Measurements from ENCODE around the gene EBF3.

The EBF3 gene

DNA sequence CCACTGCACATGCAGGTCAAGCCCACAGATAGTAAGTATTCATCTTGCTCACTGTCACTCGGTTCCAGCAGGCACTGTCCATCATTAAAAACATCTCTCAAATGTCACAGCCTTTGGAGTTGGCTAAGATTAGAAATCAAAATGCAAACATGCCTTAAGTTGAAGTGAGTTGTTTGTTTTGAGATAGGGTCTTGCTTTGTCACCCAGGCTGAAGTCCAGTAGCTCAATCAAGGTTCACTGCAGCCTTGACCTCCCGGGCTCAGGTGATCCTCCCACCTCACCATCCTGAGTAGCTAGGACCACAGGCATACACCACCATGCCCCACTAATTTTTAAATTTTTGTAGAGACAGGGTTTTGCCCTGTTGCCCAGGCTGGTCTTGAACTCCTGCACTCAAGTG, 98.1 kb downstream of the EBF3 start:
- no peak overlapping the region for H3K4me3 ChIP-seq (ENCODE audit: extremely low read depth, insufficient read depth, low read length, poor library complexity, severe bottlenecking)
- H3K27ac ChIP-seq (ENCODE audit: low read depth, low read length, severe bottlenecking), result no peak overlapping the region
- H3K4me1 ChIP-seq (ENCODE audit: control insufficient read depth, insufficient read depth, low read length, poor library complexity, severe bottlenecking), result peaks cover 2% of the 10 kb centered on the region
- no CpG with 5 or more reads among the region's 2 CpGs for WGBS, 2 experiments (ENCODE audit: insufficient coverage in 2 of 2)
- no peaks in the 10 kb centered on the region for H3K9me3 ChIP-seq (ENCODE audit: control insufficient read depth, low read length)
- no peaks in the 10 kb centered on the region for H3K36me3 ChIP-seq (ENCODE audit: control insufficient read depth, insufficient read depth, low read length)

DNA sequence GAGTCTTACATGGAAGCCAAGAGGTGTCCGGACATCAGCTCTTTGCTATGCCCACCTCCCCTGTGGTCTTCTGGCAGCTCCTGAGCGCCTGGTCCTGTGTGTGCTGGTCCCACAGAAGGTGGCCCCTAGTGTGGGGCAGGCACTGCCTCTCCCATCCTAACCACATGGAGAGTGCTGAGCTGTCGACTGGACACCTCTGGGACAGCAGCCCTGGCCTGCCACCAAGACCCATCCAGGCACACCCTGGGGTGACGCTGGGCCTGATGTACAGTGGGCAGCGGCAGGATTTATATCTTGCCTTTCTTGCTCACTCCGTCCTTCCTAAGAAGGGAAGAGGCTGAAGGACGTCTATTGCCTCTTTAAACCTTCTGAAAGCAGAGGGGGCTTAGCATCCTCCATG, 98.7 kb downstream of the EBF3 start:
- H3K36me3 ChIP-seq (ENCODE audit: control insufficient read depth, insufficient read depth, low read length), result no peaks in the 10 kb centered on the region
- peaks cover 2% of the 10 kb centered on the region for H3K4me1 ChIP-seq (ENCODE audit: control insufficient read depth, insufficient read depth, low read length, poor library complexity, severe bottlenecking)
- no peak overlapping the region for H3K4me3 ChIP-seq (ENCODE audit: extremely low read depth, insufficient read depth, low read length, poor library complexity, severe bottlenecking)
- H3K27ac ChIP-seq (ENCODE audit: low read depth, low read length, severe bottlenecking), result no peak overlapping the region
- no peaks in the 10 kb centered on the region for H3K9me3 ChIP-seq (ENCODE audit: control insufficient read depth, low read length)
- WGBS, 2 experiments (ENCODE audit: insufficient coverage in 2 of 2), result 94 to 97% methylated on average over 7 of the region's 7 CpGs

DNA sequence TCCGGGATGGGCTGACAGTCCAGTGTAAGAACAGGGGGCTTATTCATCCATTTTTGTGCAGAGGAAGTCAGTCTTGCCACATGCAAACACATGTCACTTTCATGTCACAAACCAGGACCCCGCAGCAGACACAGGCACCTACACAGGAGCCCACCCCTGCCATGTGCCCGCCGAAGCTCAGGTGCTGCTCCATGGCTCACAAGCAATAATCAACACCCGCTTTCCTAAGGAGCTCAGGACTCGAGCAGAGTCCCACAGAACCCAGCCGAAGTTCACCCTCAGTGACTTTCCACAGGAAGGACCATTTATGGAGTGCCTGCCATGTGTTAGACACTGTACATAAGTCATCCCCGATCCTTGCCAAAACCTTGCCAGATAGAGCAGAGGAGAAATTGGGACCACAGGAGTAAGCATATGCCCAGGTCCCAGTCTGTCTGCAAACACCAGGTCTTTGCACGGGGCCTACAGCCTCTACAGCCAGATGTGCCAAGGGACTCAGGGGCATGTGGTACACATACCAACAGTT, 99.4 kb downstream of the EBF3 start:
- no peak overlapping the region for H3K27ac ChIP-seq (ENCODE audit: low read depth, low read length, severe bottlenecking)
- 89 to 92% methylated on average over 6 to 9 of the region's 9 CpGs for WGBS, 2 experiments (ENCODE audit: insufficient coverage in 2 of 2)
- peaks cover 2% of the 10 kb centered on the region for H3K4me1 ChIP-seq (ENCODE audit: control insufficient read depth, insufficient read depth, low read length, poor library complexity, severe bottlenecking)
- H3K9me3 ChIP-seq (ENCODE audit: control insufficient read depth, low read length), result no peaks in the 10 kb centered on the region
- no peaks in the 10 kb centered on the region for H3K36me3 ChIP-seq (ENCODE audit: control insufficient read depth, insufficient read depth, low read length)
- H3K4me3 ChIP-seq (ENCODE audit: extremely low read depth, insufficient read depth, low read length, poor library complexity, severe bottlenecking), result no peak overlapping the region

DNA sequence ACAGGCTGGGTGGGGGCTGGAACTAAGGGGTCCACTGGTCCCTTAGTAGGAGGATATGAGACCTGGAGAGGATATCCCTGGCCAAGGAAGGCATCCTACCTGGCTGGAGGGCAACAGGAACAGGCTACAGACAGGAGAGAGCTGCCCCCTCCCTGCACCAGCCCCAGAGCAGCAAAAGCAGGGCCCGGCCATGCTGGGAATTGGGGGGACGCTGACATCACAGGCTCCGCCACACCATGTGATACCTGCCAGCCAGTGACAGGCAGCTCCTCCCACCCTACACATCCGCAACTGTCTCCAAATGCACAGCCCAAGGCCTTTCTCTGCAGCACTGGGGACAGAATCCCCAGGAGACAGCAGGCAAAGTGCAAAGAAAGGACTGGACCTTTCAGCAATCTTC, 100.0 kb downstream of the EBF3 start:
- H3K27ac ChIP-seq (ENCODE audit: low read depth, low read length, severe bottlenecking), result no peak overlapping the region
- no peaks in the 10 kb centered on the region for H3K9me3 ChIP-seq (ENCODE audit: control insufficient read depth, low read length)
- no peak overlapping the region for H3K4me3 ChIP-seq (ENCODE audit: extremely low read depth, insufficient read depth, low read length, poor library complexity, severe bottlenecking)
- H3K36me3 ChIP-seq (ENCODE audit: control insufficient read depth, insufficient read depth, low read length), result no peaks in the 10 kb centered on the region
- peaks cover 2% of the 10 kb centered on the region for H3K4me1 ChIP-seq (ENCODE audit: control insufficient read depth, insufficient read depth, low read length, poor library complexity, severe bottlenecking)
- WGBS, 2 experiments (ENCODE audit: insufficient coverage in 2 of 2), result 95% methylated on average over 3 to 4 of the region's 4 CpGs

DNA sequence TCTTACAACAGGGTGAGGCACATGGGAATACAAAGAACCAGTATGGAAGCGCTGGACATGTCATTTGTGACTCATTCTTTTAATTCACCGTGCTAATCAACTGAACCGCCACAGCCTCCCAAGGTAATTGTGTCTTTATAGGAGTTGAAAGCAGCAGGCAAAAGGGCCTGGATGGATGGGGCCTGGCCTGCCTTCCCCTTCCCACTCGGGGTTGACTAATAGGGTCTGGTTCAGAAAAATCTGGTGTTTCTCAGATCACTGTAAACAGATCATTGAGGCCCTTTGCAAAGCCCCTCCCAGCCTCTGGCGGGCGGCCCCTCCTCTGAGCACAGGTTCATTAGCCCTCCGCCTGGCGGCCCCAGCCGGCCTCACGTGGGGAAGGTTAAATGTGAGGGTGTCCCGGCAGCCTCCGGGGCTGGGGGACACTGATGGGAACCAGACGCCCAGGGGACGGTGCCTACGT, 100.8 kb downstream of the EBF3 start:
- Histone ChIP-seq H3K4me1 (ENCODE audit: control insufficient read depth, insufficient read depth, low read length, poor library complexity, severe bottlenecking) (peaks cover 2% of the 10 kb centered on the region), H3K27ac (ENCODE audit: low read depth, low read length, severe bottlenecking) (peak overlapping the region; percentile 12), H3K4me3 (ENCODE audit: extremely low read depth, insufficient read depth, low read length, poor library complexity, severe bottlenecking) (no peak overlapping the region), H3K9me3 (ENCODE audit: control insufficient read depth, low read length) (no peaks in the 10 kb centered on the region), H3K36me3 (ENCODE audit: control insufficient read depth, insufficient read depth, low read length) (no peaks in the 10 kb centered on the region)
- 48 to 51% methylated on average over 8 to 13 of the region's 15 CpGs for WGBS, 2 experiments (ENCODE audit: insufficient coverage in 2 of 2)

DNA sequence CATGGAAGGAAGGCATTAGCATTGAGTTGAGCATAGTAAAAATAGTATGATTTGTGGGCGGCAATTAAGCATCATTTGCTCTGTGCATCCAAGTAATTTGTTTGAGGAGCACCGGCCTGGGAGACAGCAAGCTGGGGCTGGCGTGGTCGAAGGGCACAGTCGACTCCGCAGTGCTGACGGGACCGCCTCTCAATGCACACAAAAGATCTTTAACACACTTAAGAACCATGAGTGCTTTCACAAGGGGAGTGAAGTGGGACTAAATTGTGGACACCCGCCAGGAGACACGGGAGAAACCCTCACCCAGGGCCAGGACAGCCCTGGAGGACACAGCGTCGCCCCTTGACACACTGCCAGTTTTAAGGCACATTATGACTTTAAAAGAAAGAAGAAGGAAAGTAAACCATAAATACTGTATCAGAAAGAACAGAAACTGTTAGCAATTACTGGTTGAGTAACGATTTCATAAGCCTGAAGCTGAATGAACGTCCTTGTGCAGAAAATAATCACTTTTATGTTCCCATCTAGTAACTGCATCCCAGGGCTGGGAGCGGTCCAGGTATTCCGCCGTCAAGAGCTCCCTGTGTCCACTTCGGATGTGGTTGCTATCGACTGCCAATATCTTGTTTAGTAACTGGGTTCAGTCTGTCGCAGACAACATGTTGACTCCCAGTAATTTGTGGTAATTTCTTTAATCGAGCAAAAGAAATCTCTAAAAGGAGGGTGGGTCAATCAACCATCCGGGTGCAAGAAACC, 102.1 kb downstream of the EBF3 start:
- Histone ChIP-seq H3K27ac (ENCODE audit: low read depth, low read length, severe bottlenecking) (no peak overlapping the region), H3K9me3 (ENCODE audit: control insufficient read depth, low read length) (no peaks in the 10 kb centered on the region), H3K36me3 (ENCODE audit: control insufficient read depth, insufficient read depth, low read length) (no peaks in the 10 kb centered on the region), H3K4me1 (ENCODE audit: control insufficient read depth, insufficient read depth, low read length, poor library complexity, severe bottlenecking) (peaks cover 2% of the 10 kb centered on the region), H3K4me3 (ENCODE audit: extremely low read depth, insufficient read depth, low read length, poor library complexity, severe bottlenecking) (no peak overlapping the region)
- 90% methylated on average over 14 to 17 of the region's 22 CpGs for WGBS, 2 experiments (ENCODE audit: insufficient coverage in 2 of 2)

DNA sequence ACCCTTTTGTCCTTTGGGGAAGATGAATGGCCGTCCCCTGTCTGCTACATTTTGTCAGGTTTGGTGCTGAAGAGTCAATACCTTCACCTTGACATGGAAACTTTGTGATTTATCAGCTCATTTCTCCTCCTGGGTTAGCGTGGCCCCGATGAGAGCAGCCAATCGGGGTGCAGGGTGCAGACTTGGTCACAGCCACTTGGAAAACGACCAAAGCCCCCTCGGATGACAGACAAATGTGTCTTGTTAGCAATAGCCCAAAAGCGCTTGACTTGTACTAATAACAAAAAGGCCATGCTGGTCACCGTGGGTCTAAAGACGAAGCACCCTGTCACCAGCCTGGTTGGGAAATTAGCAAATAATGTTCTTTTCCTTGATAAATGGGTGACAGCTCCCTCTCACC, 103.7 kb downstream of the EBF3 start:
- H3K4me3 ChIP-seq (ENCODE audit: extremely low read depth, insufficient read depth, low read length, poor library complexity, severe bottlenecking), result no peak overlapping the region
- H3K9me3 ChIP-seq (ENCODE audit: control insufficient read depth, low read length), result no peaks in the 10 kb centered on the region
- no peak overlapping the region for H3K27ac ChIP-seq (ENCODE audit: low read depth, low read length, severe bottlenecking)
- 91 to 94% methylated on average over 7 to 8 of the region's 9 CpGs for WGBS, 2 experiments (ENCODE audit: insufficient coverage in 2 of 2)
- no peaks in the 10 kb centered on the region for H3K36me3 ChIP-seq (ENCODE audit: control insufficient read depth, insufficient read depth, low read length)
- peaks cover 2% of the 10 kb centered on the region for H3K4me1 ChIP-seq (ENCODE audit: control insufficient read depth, insufficient read depth, low read length, poor library complexity, severe bottlenecking)

DNA sequence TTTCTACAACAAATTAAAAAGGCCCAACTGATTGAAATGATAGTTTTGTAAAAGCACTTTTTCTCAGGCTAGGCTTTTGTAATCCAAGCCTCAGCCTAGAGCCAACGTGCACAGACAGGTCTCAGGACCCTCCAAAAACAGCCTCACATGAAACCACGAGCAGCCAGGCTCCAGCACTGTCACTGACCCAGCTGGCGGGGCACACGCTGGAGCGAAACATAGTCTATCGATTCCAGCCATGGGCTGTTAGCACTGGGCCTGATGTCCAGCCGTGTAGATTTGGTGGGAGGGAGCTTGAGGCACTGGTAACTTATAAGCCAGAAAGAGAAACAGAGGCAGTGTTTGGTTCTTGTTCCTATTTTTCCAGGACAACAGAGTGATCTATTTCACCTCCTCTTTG, 104.5 kb downstream of the EBF3 start:
- Histone ChIP-seq H3K36me3 (ENCODE audit: control insufficient read depth, insufficient read depth, low read length) (no peaks in the 10 kb centered on the region), H3K4me3 (ENCODE audit: extremely low read depth, insufficient read depth, low read length, poor library complexity, severe bottlenecking) (no peak overlapping the region), H3K4me1 (ENCODE audit: control insufficient read depth, insufficient read depth, low read length, poor library complexity, severe bottlenecking) (peaks cover 2% of the 10 kb centered on the region), H3K9me3 (ENCODE audit: control insufficient read depth, low read length) (no peaks in the 10 kb centered on the region), H3K27ac (ENCODE audit: low read depth, low read length, severe bottlenecking) (no peak overlapping the region)
- 78 to 100% methylated on average over 2 to 4 of the region's 7 CpGs for WGBS, 2 experiments (ENCODE audit: insufficient coverage in 2 of 2)

DNA sequence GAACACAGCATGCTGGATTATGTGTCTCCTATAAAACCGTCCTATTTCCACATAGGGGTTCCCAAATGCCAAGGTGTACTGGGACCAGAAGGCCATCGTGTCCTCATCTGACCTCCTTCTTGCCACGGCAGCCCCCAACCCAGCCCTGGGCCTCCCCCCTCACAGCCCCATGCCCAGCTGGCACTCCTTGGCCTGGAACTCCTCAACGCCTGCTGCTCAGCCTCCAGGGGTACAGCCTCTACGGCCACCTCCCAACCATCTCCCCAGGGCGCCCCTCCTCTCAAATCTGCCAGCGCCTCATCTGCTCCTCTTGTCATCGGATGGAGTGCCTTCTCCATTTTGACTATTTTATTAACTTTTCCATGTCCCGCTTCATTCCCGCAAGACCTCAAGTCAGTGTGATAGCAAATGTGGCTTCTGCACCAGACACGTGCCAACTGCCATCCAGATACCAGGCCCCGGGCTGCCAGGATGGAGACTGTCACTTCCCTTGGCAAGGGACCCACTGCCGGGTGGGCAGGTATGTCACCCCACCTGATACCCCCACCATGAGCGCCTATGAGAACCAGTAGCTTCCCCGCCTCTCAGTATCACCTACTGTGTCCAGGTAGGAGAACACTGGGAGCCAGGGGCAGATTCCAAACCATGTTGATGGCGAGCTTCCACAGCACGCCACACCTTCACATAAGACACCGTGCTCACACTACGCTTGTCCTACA, 106.7 kb downstream of the EBF3 start:
- no peak overlapping the region for H3K27ac ChIP-seq (ENCODE audit: low read depth, low read length, severe bottlenecking)
- no peaks in the 10 kb centered on the region for H3K9me3 ChIP-seq (ENCODE audit: control insufficient read depth, low read length)

DNA sequence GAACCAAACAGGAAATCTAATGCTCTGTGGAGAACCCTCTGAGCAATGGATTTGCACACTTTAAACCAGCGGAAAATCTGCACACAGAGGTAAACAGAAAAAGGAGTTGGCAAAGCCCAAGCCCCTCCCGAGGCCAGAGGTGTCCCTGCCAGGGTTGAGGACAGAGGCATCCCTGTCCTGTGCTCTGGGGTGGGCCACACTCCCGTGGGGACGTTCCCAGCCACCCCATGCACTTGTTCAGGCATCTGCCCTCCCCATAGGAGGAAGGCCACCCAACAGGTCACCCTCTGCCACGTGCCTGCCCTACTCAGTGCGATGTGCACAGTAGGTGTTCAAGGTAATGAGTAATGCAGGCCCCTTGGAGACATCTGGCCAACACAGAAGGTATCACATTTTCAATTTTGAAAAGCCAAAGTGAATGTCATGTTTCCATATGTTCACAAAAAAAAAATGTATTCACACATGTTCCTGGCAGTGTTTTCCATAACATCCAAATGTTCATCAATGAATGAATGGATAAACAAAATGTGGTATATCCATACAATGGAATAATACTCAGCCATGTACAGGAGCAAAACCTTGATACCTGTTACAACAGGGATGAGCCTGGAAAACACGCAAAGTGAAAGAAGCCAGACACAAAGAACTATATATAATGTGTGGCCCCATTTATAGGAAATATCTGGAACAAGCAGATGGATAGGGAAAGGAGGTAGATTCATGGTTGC, 108.1 kb downstream of the EBF3 start:
- no peaks in the 10 kb centered on the region for H3K9me3 ChIP-seq (ENCODE audit: control insufficient read depth, low read length)
- H3K36me3 ChIP-seq (ENCODE audit: control insufficient read depth, insufficient read depth, low read length), result no peaks in the 10 kb centered on the region
- no peaks in the 10 kb centered on the region for H3K4me1 ChIP-seq (ENCODE audit: control insufficient read depth, insufficient read depth, low read length, poor library complexity, severe bottlenecking)
- no peak overlapping the region for H3K4me3 ChIP-seq (ENCODE audit: extremely low read depth, insufficient read depth, low read length, poor library complexity, severe bottlenecking)
- 79 to 89% methylated on average over 5 of the region's 7 CpGs for WGBS, 2 experiments (ENCODE audit: insufficient coverage in 2 of 2)
- H3K27ac ChIP-seq (ENCODE audit: low read depth, low read length, severe bottlenecking), result no peak overlapping the region

More for the DNA sequence above, 106.7 kb downstream of the EBF3 start:
- no peaks in the 10 kb centered on the region for H3K4me1 ChIP-seq (ENCODE audit: control insufficient read depth, insufficient read depth, low read length, poor library complexity, severe bottlenecking)
- no peaks in the 10 kb centered on the region for H3K36me3 ChIP-seq (ENCODE audit: control insufficient read depth, insufficient read depth, low read length)
- H3K4me3 ChIP-seq (ENCODE audit: extremely low read depth, insufficient read depth, low read length, poor library complexity, severe bottlenecking), result no peak overlapping the region
- 89% methylated on average over 16 of the region's 19 CpGs for WGBS, 2 experiments (ENCODE audit: insufficient coverage in 2 of 2)

Measured in mesodermal cell (in vitro differentiated cells).